SK-N-SH (cell line): ENCODE measurements around the gene MT1E. TPM values are rescaled to one million over a fixed set of nuclear protein-coding genes. Genes with fewer than 3 reads are reported as not detected.

Source experiments
- CTCF ChIA-PET: fragments of 300-600, 350-600 bp; formaldehyde crosslinking; extraction: SDS; loops from one replicate; lab custom pipeline; 2021; lab: Yijun Ruan, JAX
- POLR2A ChIA-PET: fragments of 350-600 bp; sonication (Branson Sonifier 250); formaldehyde crosslinking; extraction: SDS; loops from one replicate; lab custom pipeline; 2020; ENCODE audit warnings: antibody characterized with exemption, inconsistent platforms; lab: Yijun Ruan, JAX
- DNase-seq: peaks from one replicate; pipeline ENCODE4 v3.0.0; 2012
- H2AFZ ChIP-seq: fragments of 200-600 bp; sonication (generic); 2 replicates; pipeline ENCODE4 v1.8.1; 2016; ENCODE audit warnings: antibody characterized with exemption, mild to moderate bottlenecking, low read depth
- H3F3A ChIP-seq: fragments of 200-600 bp; sonication (generic); replicated peaks from 2 replicates; pipeline ENCODE3; 2016; ENCODE audit warnings: antibody characterized with exemption, mild to moderate bottlenecking; ENCODE audit not compliant: insufficient read depth
- H3K27ac ChIP-seq, 2 experiments: fragments of 200-500 bp in 1 of 2; fragments of 200-600 bp in 1 of 2; sonication (Bioruptor generic) in 1 of 2; sonication (generic), shearing (Covaris generic) in 1 of 2; 2 replicates each; pipeline versions ENCODE4 v1.5.1 to v1.6.1; 2014 to 2016; ENCODE audit warnings: low read depth in 2 of 2, inconsistent platforms in 1 of 2, low read length in 1 of 2, mild to moderate bottlenecking in 1 of 2, mixed read lengths in 1 of 2
- H3K27me3 ChIP-seq: fragments of 200-600 bp; sonication (generic), shearing (Covaris generic); 2 replicates; pipeline ENCODE4 v1.6.1; 2016; ENCODE audit warnings: mixed run types; ENCODE audit not compliant: insufficient read depth
- H3K36me3 ChIP-seq, 2 experiments: fragments of 200-500 bp in 1 of 2; fragments of 200-600 bp in 1 of 2; sonication (Bioruptor generic) in 1 of 2; sonication (generic) in 1 of 2; replicated peaks in 1 of 2; 2 replicates each; pipeline versions ENCODE3 to v1.5.1; 2014 to 2016; ENCODE audit warnings: low read length in 1 of 2, mild to moderate bottlenecking in 1 of 2; ENCODE audit not compliant: insufficient read depth in 2 of 2, control insufficient read depth in 1 of 2
- H3K4me1 ChIP-seq, 2 experiments: fragments of 200-500 bp in 1 of 2; fragments of 200-600 bp in 1 of 2; sonication (Bioruptor generic) in 1 of 2; sonication (generic), shearing (Covaris generic) in 1 of 2; 2 replicates each; pipeline versions ENCODE4 v1.5.1 to v1.6.1; 2014 to 2016; ENCODE audit warnings: low read depth in 1 of 2, low read length in 1 of 2, mixed run types in 1 of 2; ENCODE audit not compliant: insufficient read depth in 2 of 2, control insufficient read depth in 1 of 2
- H3K4me2 ChIP-seq: fragments of 200-600 bp; sonication (generic), shearing (Covaris generic); 2 replicates; pipeline ENCODE4 v1.6.1; 2017; ENCODE audit warnings: mixed run types
- H3K4me3 ChIP-seq, 2 experiments: fragments of 200-500 bp in 1 of 2; fragments of 200-600 bp in 1 of 2; sonication (Bioruptor generic) in 1 of 2; sonication (generic), shearing (Covaris generic) in 1 of 2; 2 replicates each; pipeline versions ENCODE4 v1.5.1 to v1.8.1; 2014 to 2016; ENCODE audit warnings: low read depth in 2 of 2, inconsistent platforms in 1 of 2, low read length in 1 of 2, mild to moderate bottlenecking in 1 of 2, mixed read lengths in 1 of 2, moderate library complexity in 1 of 2
- H3K79me2 ChIP-seq: fragments of 200-600 bp; sonication (generic); 2 replicates; pipeline ENCODE4 v1.8.1; 2017; ENCODE audit warnings: mild to moderate bottlenecking; ENCODE audit not compliant: insufficient read depth
- H3K9ac ChIP-seq: fragments of 200-600 bp; sonication (generic); 2 replicates; pipeline ENCODE4 v1.6.1; 2017; ENCODE audit warnings: mixed run types
- H3K9me2 ChIP-seq: fragments of 200-600 bp; sonication (generic); 2 replicates; pipeline ENCODE4 v1.6.1; 2017; ENCODE audit warnings: mixed run types
- H3K9me3 ChIP-seq: fragments of 200-600 bp; sonication (generic); 2 replicates; pipeline ENCODE4 v1.6.1; 2017; ENCODE audit warnings: mixed run types, mild to moderate bottlenecking, moderate library complexity
- H4K20me1 ChIP-seq: fragments of 200-600 bp; sonication (generic); 2 replicates; pipeline ENCODE4 v1.6.1; 2017; ENCODE audit warnings: mild to moderate bottlenecking, mixed run types; ENCODE audit not compliant: insufficient read depth
- CHD2 ChIP-seq: fragments of 150-350 bp; IDR thresholded peaks from 2 replicates; pipeline ENCODE4 v1.6.1; 2018; ENCODE audit warnings: low read length; ENCODE audit not compliant: partially characterized antibody
- ELF1 ChIP-seq: IDR thresholded peaks from 2 replicates; pipeline ENCODE4 v1.4.0; 2012
- EZH2phosphoT487 ChIP-seq: fragments of 200-600 bp; sonication (generic); IDR thresholded peaks from 2 replicates; pipeline ENCODE4 v1.6.1; 2017; ENCODE audit warnings: low read depth, mixed run types, mild to moderate bottlenecking, antibody characterized with exemption, moderate library complexity, borderline replicate concordance
- FOXJ3 ChIP-seq: sonication (generic); formaldehyde crosslinking; IDR thresholded peaks from 2 replicates; pipeline ENCODE4 v1.5.1; 2020; ENCODE audit warnings: mild to moderate bottlenecking, missing genetic modification reagents
- FOXM1 ChIP-seq: IDR thresholded peaks from 2 replicates; pipeline ENCODE4 v1.4.0; 2012; ENCODE audit warnings: low read depth, mild to moderate bottlenecking
- GABPA ChIP-seq: IDR thresholded peaks from 2 replicates; pipeline ENCODE4 v1.4.0; 2012; ENCODE audit warnings: low read depth, mild to moderate bottlenecking
- GATA2 ChIP-seq: sonication (generic); formaldehyde crosslinking; IDR thresholded peaks from 2 replicates; pipeline ENCODE4 v1.5.0; 2020; ENCODE audit warnings: mild to moderate bottlenecking, missing genetic modification reagents
- IRF3 ChIP-seq: fragments of 150-350 bp; IDR thresholded peaks from 2 replicates; pipeline ENCODE4 v1.6.1; 2016; ENCODE audit warnings: mild to moderate bottlenecking, low read depth, low read length
- MEF2A ChIP-seq: IDR thresholded peaks from 2 replicates; pipeline ENCODE4 v1.4.0; 2012; ENCODE audit warnings: low read depth, borderline replicate concordance
- NRF1 ChIP-seq: IDR thresholded peaks from 2 replicates; pipeline ENCODE4 v1.6.1; 2012; ENCODE audit warnings: low read depth, mild to moderate bottlenecking, low read length
- REST ChIP-seq: IDR thresholded peaks from 2 replicates; pipeline ENCODE4 v1.6.1; 2012; ENCODE audit warnings: mild to moderate bottlenecking, low read depth, low read length, moderate library complexity
- RXRA ChIP-seq: IDR thresholded peaks from 2 replicates; pipeline ENCODE4 v1.4.0; 2012; ENCODE audit warnings: low read depth, mild to moderate bottlenecking, borderline replicate concordance
- SMC3 ChIP-seq: IDR thresholded peaks from 2 replicates; pipeline ENCODE4 v1.6.1; 2012; ENCODE audit warnings: low read depth, low read length, improper control_type of control experiment
- TCF12 ChIP-seq: IDR thresholded peaks from 2 replicates; pipeline ENCODE4 v1.4.0; 2012
- TEAD4 ChIP-seq: IDR thresholded peaks from 2 replicates; pipeline ENCODE4 v1.4.0; 2012; ENCODE audit warnings: mild to moderate bottlenecking, borderline replicate concordance; ENCODE audit not compliant: insufficient read depth
- USF1 ChIP-seq: IDR thresholded peaks from 2 replicates; pipeline ENCODE4 v1.4.0; 2012; ENCODE audit warnings: low read depth, borderline replicate concordance
- USF2 ChIP-seq: fragments of 150-350 bp; IDR thresholded peaks from 2 replicates; pipeline ENCODE4 v1.6.1; 2017; ENCODE audit warnings: antibody characterized with exemption, low read length, low read depth, borderline replicate concordance
- WGBS: methylation state at CpG from one replicate; pipeline ENCODE4 v1.1.6; 2017; ENCODE audit warnings: low lambda C conversion rate; 5-methylcytosine and 5-hydroxymethylcytosine counted together
- polyA plus RNA-seq, 3 experiments: library from polyadenylated mRNA; depleted of rRNA; stranded (reverse); fragments of >200 nt; gene quantifications; 2 replicates each; pipeline ENCODE4 v1.2.3, GENCODE V29; 2012

Gene MT1E
- polyA plus RNA-seq, 1 of the 3 experiments (the other 2 are of a cell fraction) = 205 TPM

DNA sequence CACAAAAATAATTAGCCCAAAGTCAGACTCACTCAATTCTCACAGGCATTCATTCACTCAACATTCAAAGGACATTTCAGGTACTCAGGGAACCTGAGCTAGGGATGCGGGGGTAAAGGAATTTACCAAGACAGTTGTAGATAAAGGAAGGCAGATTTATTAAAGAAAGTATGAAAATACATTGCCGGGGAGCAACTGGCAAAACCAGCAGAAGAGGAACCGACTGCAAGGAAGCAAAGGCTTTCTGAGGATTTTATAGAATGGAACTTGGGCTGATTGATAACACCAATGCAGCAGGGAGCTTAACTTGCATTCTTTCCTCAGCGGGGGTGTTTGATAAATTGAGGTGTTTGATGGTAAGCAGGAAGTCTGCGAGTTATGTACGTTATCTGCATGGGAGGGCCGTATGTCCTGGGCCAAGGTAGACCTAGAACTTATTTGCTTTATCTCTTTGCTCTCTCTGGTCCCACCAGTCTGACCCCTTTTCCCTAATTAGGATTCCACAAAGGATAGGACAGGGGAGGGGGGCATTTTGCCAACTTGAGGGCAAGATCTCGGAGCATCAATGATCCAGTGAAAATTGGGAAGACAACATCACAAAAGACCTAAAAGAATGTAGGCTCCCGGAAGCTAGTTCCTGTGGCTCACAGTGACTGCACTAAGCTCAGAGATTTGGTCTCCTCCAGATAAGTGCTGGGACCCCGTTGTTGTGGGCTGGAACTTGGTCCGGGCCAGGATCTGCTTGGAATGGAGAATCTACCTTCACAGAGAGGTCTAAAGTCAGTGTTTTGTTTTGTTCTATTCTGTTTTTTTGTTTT is 42.0 kb upstream of the MT1E start:
- H3K27ac ChIP-seq = no peak overlapping the region
- no peak overlapping the region for H3K9ac ChIP-seq
- no peaks in the 10 kb centered on the region for H3K4me1 ChIP-seq
- TF ChIP-seq EZH2phosphoT487 (no peak), FOXJ3 (CRISPR knock-in tag) (no peak), IRF3 (no peak), FOXM1 (no peak)
- POLR2A ChIA-PET = no interaction called here
- H3K36me3 ChIP-seq = no peaks in the 10 kb centered on the region
- H3F3A ChIP-seq = no peaks in the 10 kb centered on the region
- no peak overlapping the region for H2AFZ ChIP-seq
- DNase-seq = no peak
- no peaks in the 10 kb centered on the region for H3K79me2 ChIP-seq
- H3K27me3 ChIP-seq = no peaks in the 10 kb centered on the region; the same call in 1 of the 2 replicates
- 88% methylated on average over 11 of the region's 11 CpGs for WGBS
- H3K4me3 ChIP-seq = no peak overlapping the region; a peak in 1 of 4 replicates
- CTCF ChIA-PET = interaction anchor here (1.8 kb wide), 1 partner anchor 118 kb away, joined by 8 read pairs; no protein-coding TSS in a partner anchor
- H4K20me1 ChIP-seq = no peaks in the 10 kb centered on the region
- H3K9me3 ChIP-seq = no peaks in the 10 kb centered on the region
- no peak overlapping the region for H3K4me2 ChIP-seq
- no peaks in the 10 kb centered on the region for H3K9me2 ChIP-seq

- H2AFZ ChIP-seq = no peak overlapping the region
- H3K4me3 ChIP-seq = no peak overlapping the region; a peak in 1 of 4 replicates
- no peaks in the 10 kb centered on the region for H3K36me3 ChIP-seq
- no peaks in the 10 kb centered on the region for H3K79me2 ChIP-seq
- CTCF ChIA-PET = interaction anchor here (1.5 to 1.8 kb wide), 3 partner anchors 8 to 17 kb away, joined by 4 to 7 read pairs (median 6); no protein-coding TSS in a partner anchor
- H3K9ac ChIP-seq = no peak overlapping the region
- H3K4me2 ChIP-seq = no peak overlapping the region
- H3K4me1 ChIP-seq = peaks cover 0 to 3% of the 10 kb centered on the region in 2 experiments; a peak in 1 of 4 replicates
- H3K27ac ChIP-seq = no peak overlapping the region
- 83% methylated on average over 11 of the region's 11 CpGs for WGBS
- H3F3A ChIP-seq = no peaks in the 10 kb centered on the region
- no peaks in the 10 kb centered on the region for H3K9me3 ChIP-seq
- H3K9me2 ChIP-seq = no peaks in the 10 kb centered on the region
- DNase-seq = no peak
- H3K27me3 ChIP-seq = no peaks in the 10 kb centered on the region; the same call in 1 of the 2 replicates
- POLR2A ChIA-PET = no interaction called here
- H4K20me1 ChIP-seq = no peaks in the 10 kb centered on the region
- TF ChIP-seq REST = no peak
- TF ChIP-seq MEF2A = no peak
- TF ChIP-seq TCF12 = no peak
- TF ChIP-seq TEAD4 = no peak
- TF ChIP-seq RXRA = no peak
- no peak for TF ChIP-seq IRF3
- TF ChIP-seq FOXJ3 (CRISPR knock-in tag) = no peak
- TF ChIP-seq GABPA = no peak
- no peak for TF ChIP-seq GATA2 (CRISPR knock-in tag)
- no peak for TF ChIP-seq SMC3
- no peak for TF ChIP-seq CHD2
- no peak for TF ChIP-seq USF2
- TF ChIP-seq USF1 = no peak
- TF ChIP-seq ELF1 = no peak
- no peak for TF ChIP-seq EZH2phosphoT487
- no peak for TF ChIP-seq NRF1
Observed at GRCh38 chr16:56584276-56584675, 41.3 kb upstream of the MT1E start.
